Bronchial epithelial cell (primary cell): ENCODE data around the gene UBE2E3. TPM values are rescaled to one million over a fixed set of nuclear protein-coding genes. Genes with fewer than 3 reads are reported as not detected.

Source experiments
- DNase-seq: peaks from one replicate; pipeline ENCODE4 v3.0.0-alpha.2; 2010; ENCODE audit warnings: low read depth
- FAIRE-seq: peaks from 2 replicates; lab custom pipeline; 2011; peaks lifted over from hg19 to GRCh38; lab: Jason Lieb, UNC
- H3K27me3 ChIP-seq: 2 replicates; pipeline ENCODE4 v1.5.1; 2011; ENCODE audit warnings: low read length; ENCODE audit not compliant: control insufficient read depth, insufficient read depth
- H3K36me3 ChIP-seq: 2 replicates; pipeline ENCODE4 v1.5.1; 2011; ENCODE audit warnings: low read length; ENCODE audit not compliant: control insufficient read depth, insufficient read depth
- H3K4me3 ChIP-seq: 2 replicates; pipeline ENCODE4 v1.5.1; 2011; ENCODE audit warnings: mild to moderate bottlenecking, low read depth, low read length, control low read depth
- CTCF ChIP-seq: IDR thresholded peaks from 2 replicates; pipeline ENCODE4 v1.5.1; 2011; ENCODE audit warnings: mild to moderate bottlenecking, moderate library complexity, low read length, control low read depth, inconsistent platforms; ENCODE audit not compliant: insufficient read depth, severe bottlenecking
- total RNA-seq: library from RNA; depleted of rRNA; stranded (reverse); fragments of >200 nt; gene quantifications from 2 replicates; pipeline ENCODE4 v1.2.1, GENCODE V29; 2014

The UBE2E3 gene
- total RNA-seq, 1 donor from 2014 or later, result 27.4 TPM

GRCh38 chr2:180969124-180969523 is 11.3 kb upstream of the UBE2E3 start:
- H3K4me3 ChIP-seq, result no peak overlapping the region
- TF ChIP-seq CTCF, result no peak
- DNase-seq (no peak), FAIRE-seq (no peak)
- no peaks in the 10 kb centered on the region for H3K36me3 ChIP-seq
- H3K27me3 ChIP-seq, result no peaks in the 10 kb centered on the region

DNA sequence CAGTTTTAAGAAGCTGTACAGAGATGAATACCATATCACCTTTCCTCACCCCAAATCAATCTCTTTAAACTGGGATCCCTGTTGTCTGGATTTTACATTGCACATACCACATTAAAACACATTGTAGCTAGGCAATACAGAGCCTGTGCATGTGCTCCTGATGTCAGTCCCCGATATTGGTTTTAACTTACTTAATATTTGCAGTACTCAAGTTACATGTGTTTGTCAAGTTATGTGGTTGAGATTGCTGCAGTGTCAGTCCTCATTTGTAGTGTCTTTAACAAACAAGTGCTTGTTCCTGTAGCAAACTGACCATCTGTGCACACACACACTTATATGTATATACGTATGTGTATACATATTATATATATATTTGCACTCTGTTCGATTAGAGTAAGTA is 10.4 kb upstream of the UBE2E3 start:
- Histone ChIP-seq H3K27me3 (no peaks in the 10 kb centered on the region), H3K36me3 (no peaks in the 10 kb centered on the region), H3K4me3 (no peak overlapping the region)
- FAIRE-seq (no peak), DNase-seq (no peak)
- TF ChIP-seq CTCF, result no peak

GRCh38 chr2:180971811-180972210 is 8.6 kb upstream of the UBE2E3 start:
- Histone ChIP-seq H3K4me3 (no peak overlapping the region), H3K27me3 (no peaks in the 10 kb centered on the region), H3K36me3 (no peaks in the 10 kb centered on the region)
- FAIRE-seq (no peak), DNase-seq (no peak)
- TF ChIP-seq CTCF, result no peak

DNA sequence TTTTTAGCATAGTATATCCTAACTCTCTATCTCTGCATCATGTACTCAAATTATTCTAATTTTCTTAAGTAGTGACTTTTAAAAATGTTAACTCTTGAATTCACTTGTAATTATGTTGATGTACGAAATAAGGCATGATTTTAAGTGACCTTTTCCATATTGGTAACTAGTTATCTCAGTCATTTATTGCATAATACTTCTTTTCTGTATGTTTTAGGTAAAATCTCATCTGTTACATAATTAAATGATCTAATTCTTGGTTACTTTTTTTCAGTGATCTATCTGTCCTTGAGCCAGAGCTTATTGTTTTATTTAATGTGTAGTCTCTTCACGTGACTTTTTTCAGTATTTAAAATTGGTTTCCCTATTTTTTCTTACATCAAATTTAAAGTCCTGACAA is 4.8 kb upstream of the UBE2E3 start:
- Histone ChIP-seq H3K36me3 (no peaks in the 10 kb centered on the region), H3K27me3 (no peaks in the 10 kb centered on the region), H3K4me3 (no peak overlapping the region)
- DNase-seq, result no peak
- no peak for TF ChIP-seq CTCF
- no peak for FAIRE-seq

- peak; percentile 58 for DNase-seq
- Histone ChIP-seq H3K4me3 (no peak overlapping the region), H3K36me3 (no peaks in the 10 kb centered on the region), H3K27me3 (no peaks in the 10 kb centered on the region)
- no peak for FAIRE-seq
- TF ChIP-seq CTCF, result no peak
These were observed 1.3 kb upstream of the UBE2E3 start for GRCh38 chr2:180978903-180979748.

- Histone ChIP-seq H3K27me3 (no peaks in the 10 kb centered on the region), H3K4me3 (peak overlapping the region; percentile 49), H3K36me3 (no peaks in the 10 kb centered on the region)
- no peak for TF ChIP-seq CTCF
- DNase-seq (no peak), FAIRE-seq (no peak)
These were observed 678 bp upstream of the UBE2E3 start for GRCh38 chr2:180979749-180980105.
